Effector CD8-positive, alpha-beta T cell (primary cell): ENCODE measurements around the gene CHRNB2.

Source experiments
- DNase-seq: peaks from one replicate; lab custom pipeline; 2025; lab: John Stamatoyannopoulos, UW

The CHRNB2 gene

DNA sequence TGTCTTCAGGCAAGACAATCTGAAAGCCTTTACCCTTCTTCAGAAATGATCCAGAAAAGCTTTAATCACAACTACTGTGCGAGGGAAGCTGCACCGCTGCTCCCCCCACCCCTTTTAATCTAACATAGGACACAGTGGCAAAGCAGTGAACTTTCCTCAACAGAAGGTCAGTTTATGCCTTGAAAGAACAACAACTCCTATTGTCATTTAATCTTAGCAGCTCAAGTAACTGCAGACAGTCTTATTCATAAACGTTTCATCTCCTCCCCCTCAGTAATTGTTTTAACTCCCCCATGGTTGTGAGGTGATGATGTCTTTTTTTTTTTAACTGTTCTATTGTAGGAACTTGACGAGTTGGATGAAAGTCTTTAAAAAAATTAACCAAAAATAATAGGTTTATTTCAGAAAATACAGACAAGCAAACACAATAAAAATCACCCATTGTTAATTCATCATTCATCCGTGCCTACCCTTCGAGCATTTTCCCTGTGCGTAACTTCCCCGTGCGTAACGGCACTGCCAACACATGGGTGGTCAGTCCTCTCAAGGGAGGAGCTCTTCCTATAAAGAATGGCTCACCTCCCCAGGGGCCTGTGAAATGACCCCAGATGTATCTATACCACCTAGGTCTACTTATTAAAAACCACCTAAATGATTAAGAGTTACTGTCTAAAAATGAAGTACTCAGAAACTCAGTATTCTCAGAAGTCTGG is 43.7 kb downstream of the CHRNB2 start:
- DNase-seq = no peak

DNA sequence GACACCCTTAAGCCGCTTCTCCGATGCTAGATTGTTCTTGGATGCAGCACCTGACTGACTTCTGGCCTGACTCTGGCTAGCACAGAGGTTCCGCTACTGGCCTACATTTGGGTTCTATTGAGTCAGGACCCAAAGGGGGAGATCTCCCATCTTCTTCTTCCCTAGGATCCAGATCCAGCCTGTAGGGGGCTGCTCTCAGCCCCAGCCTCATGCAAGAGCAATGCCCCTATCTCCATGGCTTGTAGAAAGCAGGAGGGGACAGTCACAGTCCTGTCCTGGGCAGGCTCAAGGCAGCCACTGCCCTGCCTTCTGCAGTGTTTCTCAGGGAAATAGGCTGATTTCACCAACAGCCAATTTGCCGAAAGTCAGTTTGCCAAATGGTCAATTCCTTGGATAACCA is 46.7 kb downstream of the CHRNB2 start:
- no peak for DNase-seq

DNA sequence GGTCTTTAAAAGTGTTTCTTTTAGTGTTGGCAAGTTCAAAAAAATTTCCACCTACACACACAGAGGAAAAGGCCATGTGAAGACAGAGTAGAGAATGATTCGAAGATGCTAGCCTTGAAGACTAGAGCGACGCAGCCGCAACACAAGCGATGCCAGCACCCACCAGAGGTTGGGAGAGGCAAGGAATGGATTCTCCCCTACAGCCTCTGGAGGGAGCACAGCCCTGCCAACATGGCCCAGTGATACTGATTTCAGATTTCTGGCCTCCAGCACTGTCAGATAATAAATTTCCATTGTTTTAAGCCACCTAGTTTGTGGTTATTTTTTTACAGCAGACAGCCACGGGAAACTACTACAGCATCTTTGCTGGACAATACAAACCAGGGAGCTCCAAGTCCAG is 47.3 kb downstream of the CHRNB2 start:
- DNase-seq = no peak

DNA sequence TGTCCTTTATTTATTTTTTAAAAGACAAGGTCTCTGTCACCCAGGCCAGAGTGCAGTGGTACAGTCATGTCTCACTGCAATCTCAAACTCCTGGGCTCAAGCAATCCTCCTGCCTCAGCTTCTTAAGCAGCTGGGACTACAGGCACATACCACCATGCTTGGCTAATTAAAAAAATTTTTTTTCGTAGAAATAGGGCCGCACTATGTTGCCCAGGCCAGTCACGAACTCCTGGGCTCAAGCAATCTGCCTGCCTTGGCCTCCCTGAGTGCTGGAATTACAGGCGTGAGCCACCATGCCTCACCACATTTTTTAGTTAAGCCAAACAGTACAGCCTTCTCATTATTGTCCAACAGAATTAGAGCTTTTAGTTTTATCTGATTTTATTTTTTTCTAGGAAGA is 47.8 kb downstream of the CHRNB2 start:
- no peak for DNase-seq

DNA sequence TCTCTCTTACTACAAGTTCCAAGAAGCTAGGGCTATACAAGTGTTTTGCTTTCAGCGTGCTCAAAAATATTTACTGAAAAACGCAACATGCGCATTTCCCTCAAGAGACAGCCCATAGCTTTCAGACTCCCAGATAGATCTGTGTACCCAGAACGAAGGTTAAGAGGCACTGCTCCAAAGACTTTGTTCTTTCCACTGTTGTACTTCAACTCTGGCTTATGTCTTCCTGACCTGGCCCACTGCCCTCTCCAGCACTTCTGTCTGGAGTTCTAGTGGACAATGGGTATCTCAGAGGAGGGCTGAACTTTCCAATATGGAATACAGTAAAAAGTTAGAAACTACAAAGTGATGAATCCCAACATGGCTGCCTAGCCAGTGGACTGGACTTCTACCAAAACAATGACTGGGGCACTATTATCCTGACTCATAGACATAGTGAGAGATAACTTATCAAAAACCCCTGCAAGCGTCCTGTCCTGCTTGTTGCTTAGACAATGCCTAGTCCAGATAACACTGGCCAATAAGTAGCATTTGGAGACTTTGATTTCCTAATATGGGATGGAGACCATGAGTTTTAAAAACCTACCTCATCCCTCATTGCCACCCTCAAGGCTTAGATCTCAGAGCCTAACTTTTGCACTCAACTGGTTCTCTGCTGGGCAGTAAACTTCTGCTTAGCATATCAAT is 49.2 kb downstream of the CHRNB2 start:
- no peak for DNase-seq

DNA sequence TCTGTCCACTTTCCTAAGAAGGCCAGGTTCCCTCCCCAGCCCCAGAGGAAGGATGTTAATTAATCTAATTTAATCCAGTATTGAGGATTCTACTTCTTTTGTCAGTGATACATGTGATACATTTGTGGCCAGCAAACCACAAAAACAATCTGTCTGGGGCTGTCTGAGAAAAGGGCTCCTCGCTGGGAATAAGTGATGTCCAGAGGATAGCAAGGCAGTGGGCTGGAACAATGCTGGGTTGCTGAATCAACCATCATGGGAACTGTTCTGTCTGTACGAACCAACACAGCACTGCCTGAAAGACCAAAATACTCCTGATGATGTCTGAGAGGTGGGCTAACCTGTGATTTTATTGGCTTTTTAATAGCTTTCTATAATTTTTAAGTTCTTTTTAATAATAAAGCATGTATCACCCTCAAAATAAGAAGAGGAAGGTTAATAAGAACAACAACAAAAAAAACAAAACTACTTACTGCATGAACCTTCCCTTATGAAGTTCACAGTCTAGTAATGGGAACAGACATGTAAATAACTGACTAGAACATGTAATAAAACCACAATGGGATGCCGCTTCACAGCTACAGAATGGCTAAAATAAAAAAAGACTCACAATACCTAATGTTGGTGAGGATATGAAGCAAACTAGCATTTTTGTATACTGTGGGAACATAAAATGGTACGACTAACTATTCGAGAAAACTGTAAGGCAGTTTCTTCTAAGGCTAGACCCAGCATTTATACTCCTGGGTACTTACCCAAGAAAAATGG is 51.8 kb downstream of the CHRNB2 start:
- DNase-seq = no peak

DNA sequence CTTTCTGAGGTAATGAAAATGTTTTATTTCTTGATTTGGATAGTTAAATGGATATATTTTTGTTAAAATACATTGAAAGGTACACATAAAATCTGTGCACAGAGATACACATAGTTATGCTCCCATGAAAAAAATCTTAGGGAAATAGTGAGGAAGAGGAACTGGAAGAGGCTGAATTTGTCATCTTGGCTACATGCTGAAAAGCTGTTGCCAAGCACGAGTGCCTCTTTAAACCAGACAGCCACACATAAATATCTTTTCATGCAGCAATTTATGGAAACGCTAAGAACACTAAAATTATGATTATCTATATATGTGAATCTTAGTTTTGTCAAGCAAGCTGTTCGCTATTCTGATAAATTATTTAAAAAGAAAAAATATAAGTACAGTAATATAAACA is 53.2 kb downstream of the CHRNB2 start:
- DNase-seq = no peak

DNA sequence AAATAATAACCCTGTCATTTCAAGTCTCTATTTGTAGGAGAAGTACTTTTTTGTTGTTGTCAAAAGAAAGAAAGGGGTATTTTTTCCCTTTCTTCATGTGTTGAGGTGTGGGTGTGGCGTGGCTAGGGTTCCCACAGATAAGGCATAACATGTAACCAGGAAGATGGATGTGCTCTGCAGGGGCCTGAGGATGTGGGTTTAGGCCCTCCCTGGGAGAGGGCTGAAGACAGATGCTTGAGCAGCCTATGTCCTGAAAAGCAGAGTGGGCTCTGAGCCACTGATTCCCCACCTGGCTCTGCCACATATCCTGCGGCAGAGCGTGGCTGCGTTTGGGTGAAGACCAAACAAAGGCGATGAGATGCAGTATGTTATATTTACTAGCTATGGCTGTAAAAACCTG is 54.3 kb downstream of the CHRNB2 start:
- DNase-seq = no peak

DNA sequence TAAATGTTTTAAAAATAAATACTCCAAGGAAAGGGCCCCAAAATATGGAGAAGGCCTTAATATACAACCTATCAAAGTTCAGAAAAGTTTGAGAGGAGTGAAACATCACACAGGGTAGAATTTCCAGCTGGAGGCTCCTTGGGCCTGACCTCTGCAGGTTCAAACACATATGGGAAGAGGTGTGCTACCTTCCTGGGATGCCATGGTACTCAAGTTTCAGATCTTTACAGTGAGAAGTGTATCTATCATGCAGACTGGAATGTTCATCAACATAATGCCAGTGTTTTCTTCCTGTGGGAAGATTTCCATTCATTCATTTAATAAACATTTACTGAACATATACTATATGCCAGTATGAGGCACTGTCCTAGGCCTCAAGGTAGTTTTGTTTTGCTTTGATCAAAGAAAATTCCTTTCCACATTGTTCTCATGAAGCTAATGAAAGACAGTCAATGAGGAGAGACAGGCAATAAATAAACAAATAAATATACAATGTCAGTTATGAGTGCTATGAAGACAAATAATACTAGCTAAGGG is 55.0 kb downstream of the CHRNB2 start:
- DNase-seq = no peak

DNA sequence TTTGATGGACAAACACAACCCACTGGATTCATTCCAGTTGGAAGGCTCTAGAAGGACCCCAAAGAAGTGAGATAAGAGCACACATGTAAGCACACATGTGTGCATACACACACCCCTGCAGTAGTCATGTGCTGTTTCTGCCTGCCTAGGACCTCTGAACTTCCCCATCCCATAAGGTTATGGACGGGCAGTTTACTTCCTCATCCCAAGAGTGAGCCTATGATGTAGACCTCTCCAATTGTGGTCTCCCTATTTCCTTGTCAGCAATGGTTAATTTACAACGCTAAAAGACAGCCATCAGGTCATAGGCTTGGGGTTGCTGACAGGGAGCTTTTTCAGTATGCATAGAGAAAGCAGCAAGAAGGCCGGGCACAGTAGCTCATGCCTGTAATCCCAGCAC is 55.8 kb downstream of the CHRNB2 start:
- no peak for DNase-seq

DNA sequence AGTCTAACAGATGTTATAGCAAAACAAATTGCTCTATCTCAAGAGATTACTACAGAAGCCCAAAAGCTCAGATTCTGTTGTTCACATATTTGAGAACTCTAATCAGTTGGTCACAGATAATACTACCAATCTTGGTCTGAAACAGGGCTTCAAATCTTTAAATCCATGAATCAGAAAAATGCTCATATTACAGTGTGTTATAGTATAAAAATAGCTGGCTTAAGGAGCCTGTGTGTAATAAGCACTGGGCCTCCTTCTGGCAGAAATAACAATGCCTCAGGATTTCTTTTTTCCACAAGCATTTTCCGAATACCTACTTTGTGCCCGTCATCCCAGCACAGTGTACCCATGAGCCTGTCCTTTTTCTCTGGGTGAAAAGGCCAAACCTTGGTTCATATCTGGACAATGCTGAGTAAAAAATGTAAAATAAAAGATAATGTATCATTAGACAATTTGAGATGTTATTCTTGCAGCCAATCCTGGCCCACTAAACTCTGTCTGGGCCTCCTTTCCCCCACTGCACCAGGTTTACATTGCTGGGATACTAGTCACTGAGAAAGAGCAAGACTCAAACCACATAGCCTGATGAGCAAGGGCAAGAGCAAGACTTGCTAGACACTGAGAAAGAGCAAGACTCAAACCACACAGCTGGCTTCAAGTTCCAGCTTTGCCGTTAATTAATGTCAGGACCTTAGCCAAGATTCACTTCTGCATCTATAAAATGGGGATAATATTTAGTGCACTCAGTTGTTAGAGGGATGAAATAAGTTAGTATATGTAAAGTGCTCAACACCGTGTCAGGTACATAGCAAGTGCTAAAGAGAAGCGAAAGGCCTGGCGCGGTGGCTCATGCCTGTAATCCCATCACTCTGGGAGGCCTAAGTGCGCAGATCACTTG is 57.4 kb downstream of the CHRNB2 start:
- DNase-seq = no peak

DNA sequence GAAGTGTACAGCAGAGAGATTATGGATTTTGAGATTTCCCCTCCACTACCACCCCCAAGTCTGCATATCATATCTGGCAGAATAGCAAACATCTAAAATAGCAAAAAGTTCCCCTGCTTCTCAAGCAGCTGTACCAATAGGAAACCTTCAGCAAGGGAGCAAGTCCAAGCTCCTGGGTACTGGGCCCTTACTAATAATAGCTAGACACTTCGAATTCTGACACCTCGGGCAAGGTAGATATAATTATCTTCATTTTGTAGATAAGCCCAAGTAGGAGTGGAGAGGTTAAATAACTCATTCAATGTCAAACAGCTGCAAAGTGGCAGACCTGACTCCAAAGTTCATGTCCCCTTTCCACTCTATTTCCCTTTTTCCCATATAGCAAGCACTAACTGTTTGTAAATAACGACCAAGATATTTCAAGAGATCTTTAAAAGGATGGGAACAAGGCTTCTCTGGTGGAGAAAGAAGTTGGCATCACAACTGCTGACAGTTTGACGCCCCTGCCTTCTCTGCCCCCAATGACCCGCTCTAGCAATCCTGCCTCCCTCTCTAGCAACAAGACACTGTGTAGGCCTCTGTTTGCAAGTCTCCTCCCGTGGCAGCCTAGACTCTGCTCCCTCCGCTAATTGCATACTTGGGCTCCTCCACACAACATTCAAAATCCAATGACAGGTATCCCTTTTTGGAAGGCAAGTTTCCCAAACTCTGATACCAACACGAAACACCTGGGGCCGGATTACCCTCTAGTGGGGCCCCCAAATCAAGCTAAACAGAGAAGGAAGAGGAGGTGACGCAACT is 59.1 kb downstream of the CHRNB2 start:
- no peak for DNase-seq

DNA sequence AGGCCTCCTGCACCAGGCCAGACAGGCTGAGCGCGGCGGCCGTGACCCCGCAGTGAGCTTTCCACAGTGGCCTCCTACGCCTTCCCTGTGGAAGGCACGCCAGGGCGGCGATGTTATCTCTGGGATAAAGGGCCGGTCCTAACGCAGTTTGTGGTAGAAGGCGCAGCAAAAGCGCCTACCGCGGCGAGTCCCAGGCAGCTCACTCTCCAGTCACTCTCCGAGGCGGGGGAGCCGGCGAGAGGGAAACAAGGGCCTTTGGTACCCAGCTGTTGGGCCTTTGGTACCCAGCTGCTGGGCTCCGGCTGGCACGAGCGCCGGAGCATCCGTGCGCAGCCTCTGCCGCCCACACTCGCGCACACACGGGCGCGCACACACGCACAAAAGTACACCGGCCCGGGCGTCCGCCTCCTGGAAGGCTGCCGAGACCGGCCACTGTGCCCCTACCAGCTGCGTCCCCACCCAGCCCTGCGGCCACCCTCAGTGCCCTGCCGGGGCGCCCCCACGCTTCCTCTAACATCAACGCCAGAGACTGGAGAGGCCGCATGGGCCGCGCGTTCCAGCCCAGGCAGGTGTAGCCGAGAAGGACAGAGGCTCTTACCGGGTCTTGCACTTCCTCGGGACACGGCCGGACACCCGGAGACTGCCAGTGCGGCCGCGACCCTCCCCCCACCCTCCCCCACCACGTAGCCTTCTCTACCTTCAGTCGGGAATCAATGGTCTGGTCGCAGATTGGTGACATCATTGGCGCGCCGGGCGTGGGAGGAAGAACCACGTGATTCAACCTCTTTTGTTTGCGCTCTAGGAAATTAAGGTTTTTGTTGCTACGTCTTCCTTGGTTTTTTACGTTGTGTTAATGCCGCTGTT is 59.9 kb downstream of the CHRNB2 start:
- DNase-seq = peak; percentile 81

DNA sequence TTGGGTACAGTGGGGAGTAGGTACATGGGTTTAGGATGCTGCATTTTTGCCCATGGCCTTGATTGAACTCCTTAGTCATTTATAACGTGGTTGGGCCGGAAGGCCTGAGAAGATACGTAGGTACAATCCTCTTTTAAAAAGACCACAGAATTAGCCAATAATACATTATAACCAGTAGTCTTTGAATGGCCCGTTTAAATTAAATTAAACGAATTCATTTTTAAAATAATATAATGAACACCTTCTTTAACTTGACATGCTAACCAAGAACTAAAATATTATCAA is 60.5 kb downstream of the CHRNB2 start:
- DNase-seq = no peak

DNA sequence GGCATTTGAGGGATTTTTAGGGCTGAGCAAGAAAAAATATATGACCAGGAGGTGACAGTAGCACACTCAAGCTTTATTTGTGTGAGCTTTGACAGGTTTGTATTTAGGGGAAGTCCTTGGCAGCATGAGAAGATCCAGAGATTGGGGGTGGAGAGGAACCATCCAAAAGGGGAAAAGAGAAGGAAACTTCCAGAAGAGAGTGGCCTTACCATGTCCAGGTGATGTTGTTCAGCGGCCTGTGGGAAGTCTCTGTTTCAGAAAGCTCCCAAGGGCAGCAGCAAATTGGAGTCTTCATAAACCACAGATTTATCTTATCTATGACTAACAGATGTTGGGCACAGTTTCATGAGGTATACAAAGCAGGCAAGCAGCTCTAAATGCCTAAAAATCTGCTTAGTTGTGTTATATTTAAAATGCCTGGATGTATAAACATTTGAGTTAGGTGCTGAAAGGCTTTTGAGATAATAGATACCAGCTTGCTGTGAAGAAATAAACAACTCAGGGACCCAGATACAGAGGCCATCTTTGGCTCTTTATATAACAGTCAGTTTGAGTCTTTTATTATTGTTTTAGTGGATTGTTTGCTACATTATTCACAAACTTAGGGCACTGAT is 61.6 kb downstream of the CHRNB2 start:
- no peak for DNase-seq
